Colonic mucosa (tissue), 4 donors: ENCODE data around the gene DNPEP. TPM values are rescaled to one million over a fixed set of nuclear protein-coding genes. Genes with fewer than 3 reads are reported as not detected.
A peak's percentile ranks its signal among the peaks of the same experiment; 100 is the strongest.

Experiments
- DNase-seq: peaks from one replicate; pipeline ENCODE4 v3.0.0-alpha.2; 2020
- H3K27ac ChIP-seq: fragments of 200-600 bp; one replicate; pipeline ENCODE4 v1.8.0; 2021
- H3K27me3 ChIP-seq: fragments of 200-600 bp; one replicate; pipeline ENCODE4 v1.8.0; 2021
- H3K36me3 ChIP-seq: fragments of 200-600 bp; one replicate; pipeline ENCODE4 v1.8.0; 2021
- H3K4me1 ChIP-seq: fragments of 200-600 bp; one replicate; pipeline ENCODE4 v1.8.0; 2021; ENCODE audit warnings: mild to moderate bottlenecking
- H3K4me3 ChIP-seq: fragments of 200-600 bp; one replicate; pipeline ENCODE4 v1.8.0; 2021
- H3K9ac ChIP-seq, 2 donors: one replicate each; pipeline ENCODE4 v1.7.0; 2013; ENCODE audit warnings: control low read depth in 2 of 2, low read depth in 2 of 2, low read length in 2 of 2
- H3K9me3 ChIP-seq: fragments of 200-600 bp; one replicate; pipeline ENCODE4 v1.8.0; 2021
- intact Hi-C: fragments of 100-400 bp; cut with DNase I; formaldehyde crosslinking; loops from one replicate; pipeline ENCODE4 v1.14.1; 2022
- total RNA-seq, 2 donors: library from RNA; stranded (reverse); fragmentation: NEBNext Ultra II Directional in 1 of 2; extraction: Animal tissue kit (Norgen Biotek cat#: 25700) in 1 of 2; gene quantifications; one replicate each; pipeline ENCODE4 v1.2.1, GENCODE V29; 2021
- TF ChIP-seq, protein P1 (sequence below): fragments of 200-600 bp; IDR thresholded peaks from one replicate; pipeline ENCODE4 v1.8.0; 2022; ENCODE audit warnings: antibody characterized with exemption, mild to moderate bottlenecking
- donor health status: healthy.
- donor health status: DM: no; HTN: no; CAD: no.
- donor health status: DM: no; HTN: no; CAD: no.

DNPEP gene
- total RNA-seq, 2 donors from 2014 or later, result 96.1 to 96.7 TPM

- Histone ChIP-seq H3K4me3 (no peak overlapping the region), H3K36me3 (no peaks in the 10 kb centered on the region), H3K27me3 (peaks cover 15% of the 10 kb centered on the region), H3K27ac (peak overlapping the region; percentile 25), H3K4me1 (no peaks in the 10 kb centered on the region), H3K9me3 (no peaks in the 10 kb centered on the region), H3K9ac (no peak overlapping the region)
- TF ChIP-seq, protein P1, sequence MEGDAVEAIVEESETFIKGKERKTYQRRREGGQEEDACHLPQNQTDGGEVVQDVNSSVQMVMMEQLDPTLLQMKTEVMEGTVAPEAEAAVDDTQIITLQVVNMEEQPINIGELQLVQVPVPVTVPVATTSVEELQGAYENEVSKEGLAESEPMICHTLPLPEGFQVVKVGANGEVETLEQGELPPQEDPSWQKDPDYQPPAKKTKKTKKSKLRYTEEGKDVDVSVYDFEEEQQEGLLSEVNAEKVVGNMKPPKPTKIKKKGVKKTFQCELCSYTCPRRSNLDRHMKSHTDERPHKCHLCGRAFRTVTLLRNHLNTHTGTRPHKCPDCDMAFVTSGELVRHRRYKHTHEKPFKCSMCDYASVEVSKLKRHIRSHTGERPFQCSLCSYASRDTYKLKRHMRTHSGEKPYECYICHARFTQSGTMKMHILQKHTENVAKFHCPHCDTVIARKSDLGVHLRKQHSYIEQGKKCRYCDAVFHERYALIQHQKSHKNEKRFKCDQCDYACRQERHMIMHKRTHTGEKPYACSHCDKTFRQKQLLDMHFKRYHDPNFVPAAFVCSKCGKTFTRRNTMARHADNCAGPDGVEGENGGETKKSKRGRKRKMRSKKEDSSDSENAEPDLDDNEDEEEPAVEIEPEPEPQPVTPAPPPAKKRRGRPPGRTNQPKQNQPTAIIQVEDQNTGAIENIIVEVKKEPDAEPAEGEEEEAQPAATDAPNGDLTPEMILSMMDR, result no peak
- DNase-seq, result no peak
- intact Hi-C loops, result no loop called here
Measured at GRCh38 chr2:219434468-219434717, 46.7 kb upstream of the DNPEP start.

GRCh38 chr2:219433666-219434467 lies 46.2 kb upstream of the DNPEP start:
- Histone ChIP-seq H3K27me3 (peaks cover 15% of the 10 kb centered on the region), H3K9me3 (no peaks in the 10 kb centered on the region), H3K27ac (peak overlapping the region; percentile 25), H3K4me1 (no peaks in the 10 kb centered on the region), H3K9ac (no peak overlapping the region), H3K36me3 (no peaks in the 10 kb centered on the region), H3K4me3 (no peak overlapping the region)
- no peak for DNase-seq
- TF ChIP-seq, protein P1, result no peak
- intact Hi-C loops, result no loop called here

DNA sequence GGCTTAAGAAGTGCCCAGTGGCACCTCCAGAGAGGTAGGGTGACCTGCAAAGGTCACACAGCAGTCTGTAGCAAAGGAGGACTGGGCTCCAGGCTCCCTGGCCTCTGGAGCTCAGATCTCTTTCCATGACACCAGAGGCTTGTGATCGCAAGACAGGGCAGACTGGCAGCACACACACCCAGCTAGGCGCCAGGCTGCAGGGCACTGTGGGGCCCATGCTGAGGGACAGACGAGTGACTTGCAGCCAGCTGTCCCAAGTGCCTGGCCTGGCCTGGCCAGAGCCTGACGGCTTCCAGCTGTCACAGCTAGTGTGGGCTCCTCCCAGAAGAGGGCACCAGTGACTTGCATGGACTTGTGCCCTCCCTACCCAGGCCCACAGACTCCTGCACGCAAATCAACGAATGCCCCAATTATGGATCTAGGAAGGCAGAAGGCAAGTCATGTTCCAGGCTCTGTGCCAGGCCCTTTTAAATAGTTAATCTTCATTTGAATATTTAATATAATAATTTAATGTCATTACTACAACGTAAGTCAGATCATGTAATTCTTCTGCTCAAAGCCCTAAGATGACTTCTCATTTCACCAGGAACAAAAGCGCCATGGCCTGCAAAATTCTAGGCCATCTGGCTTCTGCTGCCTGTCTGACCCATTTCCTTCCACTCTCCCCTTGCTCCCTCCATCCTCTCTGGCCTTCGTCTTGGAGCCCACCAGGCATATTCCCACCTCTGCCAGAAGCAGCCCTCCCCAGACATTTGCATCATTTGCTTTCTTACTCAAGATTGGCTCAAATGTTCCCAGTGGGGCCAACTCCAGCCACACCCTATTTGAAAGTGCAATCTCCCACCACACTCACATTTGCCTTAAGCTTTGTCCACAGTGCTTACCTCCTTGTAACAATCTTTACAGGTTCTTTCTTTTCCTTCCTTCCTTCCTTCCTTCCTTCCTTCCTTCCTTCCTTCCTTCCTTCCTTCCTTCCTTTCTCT lies 43.2 kb upstream of the DNPEP start:
- no peak overlapping the region for H3K4me3 ChIP-seq
- H3K4me1 ChIP-seq, result no peaks in the 10 kb centered on the region
- no peak overlapping the region for H3K27ac ChIP-seq
- intact Hi-C loops, result no loop called here
- H3K27me3 ChIP-seq, result peaks cover 15% of the 10 kb centered on the region
- no peak overlapping the region for H3K9ac ChIP-seq
- DNase-seq, result no peak
- H3K9me3 ChIP-seq, result no peaks in the 10 kb centered on the region
- TF ChIP-seq, protein P1, result no peak
- no peaks in the 10 kb centered on the region for H3K36me3 ChIP-seq

DNA sequence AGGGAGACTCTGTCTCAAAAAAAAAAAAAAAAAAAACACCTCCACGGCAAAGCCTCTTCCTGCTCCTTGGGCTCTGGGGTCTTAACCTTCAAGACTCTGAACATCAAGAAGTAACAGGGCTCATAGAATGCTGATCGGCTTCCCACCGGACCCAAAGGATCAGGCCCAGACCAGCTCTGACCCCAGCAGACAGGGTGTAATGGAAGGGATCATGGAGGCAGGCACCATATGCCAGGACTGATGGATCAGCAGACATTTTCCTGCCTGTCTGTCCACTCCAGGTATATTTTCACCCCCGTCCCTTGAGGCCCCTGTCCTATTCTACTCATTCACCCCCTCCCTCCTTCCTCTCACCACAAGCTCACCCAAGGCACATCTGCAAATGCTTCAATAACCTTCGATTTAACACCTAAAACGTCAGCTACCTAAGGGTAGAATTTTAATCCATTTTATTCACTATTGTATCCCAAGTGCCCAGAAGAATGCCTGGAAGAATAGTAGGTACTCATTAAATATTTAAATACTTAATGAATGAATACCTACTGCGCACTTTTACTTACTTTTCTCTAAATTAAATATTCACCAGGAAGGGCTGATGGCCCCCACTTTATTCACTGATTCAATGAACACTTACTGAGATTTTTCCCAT lies 42.4 kb upstream of the DNPEP start:
- H3K9me3 ChIP-seq, result no peaks in the 10 kb centered on the region
- TF ChIP-seq, protein P1, result no peak
- H3K4me1 ChIP-seq, result no peaks in the 10 kb centered on the region
- intact Hi-C loops, result no loop called here
- no peak overlapping the region for H3K27ac ChIP-seq
- H3K9ac ChIP-seq, result no peak overlapping the region
- peaks cover 8% of the 10 kb centered on the region for H3K27me3 ChIP-seq
- DNase-seq, result no peak
- no peaks in the 10 kb centered on the region for H3K36me3 ChIP-seq
- no peak overlapping the region for H3K4me3 ChIP-seq

DNA sequence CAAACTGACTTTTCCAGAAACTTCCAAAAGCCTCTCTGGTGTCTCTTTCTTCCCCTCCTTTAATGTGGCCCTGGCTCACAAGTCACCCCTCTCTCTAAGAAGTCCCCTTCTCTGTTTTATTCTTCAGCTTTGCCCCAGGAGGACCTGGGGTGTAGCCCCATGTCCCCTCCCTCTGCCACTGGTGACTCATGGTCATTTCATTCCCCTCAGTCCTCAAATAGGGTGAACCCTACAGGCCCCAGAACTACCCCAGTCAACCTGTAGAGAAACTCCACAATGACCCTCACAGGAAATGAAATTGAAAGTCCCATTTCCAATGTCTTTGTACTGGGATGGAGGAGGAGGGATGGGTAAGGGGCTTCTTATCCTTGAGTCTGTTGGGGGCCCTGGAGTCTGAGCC lies 40.8 kb upstream of the DNPEP start:
- no peaks in the 10 kb centered on the region for H3K27me3 ChIP-seq
- H3K9ac ChIP-seq, result no peak overlapping the region
- intact Hi-C loops, result no loop called here
- DNase-seq, result no peak
- H3K4me1 ChIP-seq, result no peaks in the 10 kb centered on the region
- no peaks in the 10 kb centered on the region for H3K36me3 ChIP-seq
- no peaks in the 10 kb centered on the region for H3K9me3 ChIP-seq
- H3K4me3 ChIP-seq, result no peak overlapping the region
- TF ChIP-seq, protein P1, result no peak
- no peak overlapping the region for H3K27ac ChIP-seq
